GM23338 (cell line): Measurements from ENCODE around the gene XRCC6.

ENCODE experiments used
- CREB1 ChIP-seq: fragments of 250-450 bp; sonication (Bioruptor Pico); IDR thresholded peaks from 2 replicates; pipeline ENCODE4 v1.5.0; 2020; ENCODE audit warnings: low read depth, mild to moderate bottlenecking, moderate library complexity
- EZH2 ChIP-seq: fragments of 200-600 bp; sonication (generic); IDR thresholded peaks from one replicate; pipeline ENCODE4 v1.8.0; 2017; ENCODE audit warnings: antibody characterized with exemption, mild to moderate bottlenecking, low read depth; ENCODE audit not compliant: unreplicated experiment
- EZH2phosphoT487 ChIP-seq: fragments of 200-600 bp; sonication (generic); IDR thresholded peaks from one replicate; pipeline ENCODE4 v1.8.1; 2018; ENCODE audit warnings: antibody characterized with exemption; ENCODE audit not compliant: unreplicated experiment
- JUNB ChIP-seq: IDR thresholded peaks from one replicate; pipeline ENCODE4 v1.6.1; 2016; ENCODE audit warnings: antibody characterized with exemption; ENCODE audit not compliant: unreplicated experiment
- NANOG ChIP-seq: IDR thresholded peaks from 2 replicates; pipeline ENCODE4 v1.6.1; 2016; ENCODE audit warnings: antibody characterized with exemption, borderline replicate concordance
- POLR2AphosphoS5 ChIP-seq: IDR thresholded peaks from 2 replicates; pipeline ENCODE4 v1.6.1; 2016; ENCODE audit warnings: antibody characterized with exemption, low read depth
- TF ChIP-seq, protein P1 (sequence below), 2 experiments: fragments of 200-600 bp in 1 of 2; sonication (generic) in 1 of 2; conservative IDR thresholded peaks; 2 replicates each; pipeline versions ENCODE4 v1.5.1 to v1.6.1; 2016 to 2017; ENCODE audit warnings: antibody characterized with exemption in 2 of 2, low read depth in 2 of 2, mild to moderate bottlenecking in 2 of 2, moderate library complexity in 1 of 2

DNA sequence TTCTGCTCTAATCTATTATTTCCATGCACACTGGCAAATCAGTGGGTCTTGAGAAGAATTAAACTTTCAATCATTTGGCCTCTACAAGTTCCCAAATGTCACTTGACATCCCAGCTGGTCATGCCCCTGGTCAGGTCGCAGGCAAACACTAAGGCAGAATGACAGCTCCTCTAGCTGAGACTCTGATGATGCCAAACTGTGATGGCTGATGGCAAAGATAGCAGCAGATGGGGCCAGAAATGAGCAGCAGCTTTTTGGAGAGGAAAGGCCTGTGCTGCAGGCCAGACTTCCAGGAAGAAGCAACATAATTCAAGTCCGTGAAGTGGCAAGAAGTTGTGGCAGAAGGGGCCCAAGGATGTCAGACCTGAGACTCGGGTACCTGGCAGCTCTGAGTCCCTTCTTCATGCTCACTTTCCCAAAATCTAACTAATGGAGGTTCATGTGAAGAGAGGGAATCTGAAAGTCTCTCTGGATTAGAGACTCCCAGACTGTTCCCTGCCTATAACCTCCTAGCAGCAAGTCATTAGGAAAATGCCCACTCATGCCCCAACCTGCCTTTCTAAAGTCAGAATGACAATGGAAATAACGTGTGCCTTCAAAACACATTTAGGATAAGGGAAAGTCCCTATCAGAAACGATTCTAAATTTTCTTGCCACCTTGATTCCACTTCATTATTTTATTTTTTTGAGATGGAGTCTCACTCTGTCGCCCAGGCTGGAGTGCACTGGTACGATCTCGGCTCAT lies 22.0 kb upstream of the XRCC6 start:
- TF ChIP-seq, protein P1, sequence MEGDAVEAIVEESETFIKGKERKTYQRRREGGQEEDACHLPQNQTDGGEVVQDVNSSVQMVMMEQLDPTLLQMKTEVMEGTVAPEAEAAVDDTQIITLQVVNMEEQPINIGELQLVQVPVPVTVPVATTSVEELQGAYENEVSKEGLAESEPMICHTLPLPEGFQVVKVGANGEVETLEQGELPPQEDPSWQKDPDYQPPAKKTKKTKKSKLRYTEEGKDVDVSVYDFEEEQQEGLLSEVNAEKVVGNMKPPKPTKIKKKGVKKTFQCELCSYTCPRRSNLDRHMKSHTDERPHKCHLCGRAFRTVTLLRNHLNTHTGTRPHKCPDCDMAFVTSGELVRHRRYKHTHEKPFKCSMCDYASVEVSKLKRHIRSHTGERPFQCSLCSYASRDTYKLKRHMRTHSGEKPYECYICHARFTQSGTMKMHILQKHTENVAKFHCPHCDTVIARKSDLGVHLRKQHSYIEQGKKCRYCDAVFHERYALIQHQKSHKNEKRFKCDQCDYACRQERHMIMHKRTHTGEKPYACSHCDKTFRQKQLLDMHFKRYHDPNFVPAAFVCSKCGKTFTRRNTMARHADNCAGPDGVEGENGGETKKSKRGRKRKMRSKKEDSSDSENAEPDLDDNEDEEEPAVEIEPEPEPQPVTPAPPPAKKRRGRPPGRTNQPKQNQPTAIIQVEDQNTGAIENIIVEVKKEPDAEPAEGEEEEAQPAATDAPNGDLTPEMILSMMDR (conservative IDR thresholded peaks at IDR 0.05; ENCODE audit: low read depth in 2 of 2), result no peak
- no peak for TF ChIP-seq POLR2AphosphoS5
- no peak for TF ChIP-seq CREB1
- TF ChIP-seq EZH2, result no peak
- no peak for TF ChIP-seq NANOG
- no peak for TF ChIP-seq JUNB
- no peak for TF ChIP-seq EZH2phosphoT487
